Measurements from ENCODE around the gene LANCL2.
"Not testable (repeated sequence)": the region's sequence is repeated elsewhere in the genome, so short reads cannot be mapped to it uniquely, and the experiment has no call there.

The LANCL2 gene

DNA sequence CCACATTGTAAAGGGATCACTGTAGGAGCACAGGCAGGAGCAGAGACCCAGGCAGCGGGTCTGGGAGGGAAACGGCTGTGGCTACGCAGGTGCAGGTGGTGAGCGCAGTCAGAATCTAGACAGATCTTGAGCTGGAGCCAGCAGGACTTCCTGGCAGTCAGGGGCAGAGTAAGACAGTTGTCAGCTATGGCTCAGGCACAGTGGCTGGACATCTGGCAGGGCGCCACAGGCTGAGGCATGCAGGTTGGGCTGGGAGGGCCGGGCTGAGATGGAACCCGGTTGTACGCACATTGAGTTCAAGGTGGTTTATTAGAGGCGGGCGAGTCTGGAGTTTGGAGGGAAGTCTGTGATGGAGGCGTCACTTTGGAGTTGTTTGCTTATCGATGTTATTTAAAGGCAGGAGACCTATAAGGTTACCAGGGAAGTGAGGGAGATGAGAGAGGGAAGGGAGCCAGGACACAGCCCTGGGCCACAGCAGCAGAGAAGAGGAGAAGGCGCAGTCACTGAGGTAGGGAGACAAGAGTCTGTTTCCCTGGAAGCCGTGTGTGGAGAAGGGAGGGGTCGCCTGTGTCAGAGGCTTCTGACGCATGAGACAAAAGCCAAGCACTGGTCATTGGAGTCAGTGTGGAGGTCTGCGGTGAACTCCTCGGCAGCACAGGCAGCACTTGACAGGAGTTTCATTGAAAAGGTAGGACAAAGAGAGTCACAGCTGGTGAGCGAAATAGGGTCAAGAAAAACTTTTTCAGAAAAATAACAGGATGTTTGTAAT, 73.8 kb downstream of the LANCL2 start:
- no peak for DNase-seq

DNA sequence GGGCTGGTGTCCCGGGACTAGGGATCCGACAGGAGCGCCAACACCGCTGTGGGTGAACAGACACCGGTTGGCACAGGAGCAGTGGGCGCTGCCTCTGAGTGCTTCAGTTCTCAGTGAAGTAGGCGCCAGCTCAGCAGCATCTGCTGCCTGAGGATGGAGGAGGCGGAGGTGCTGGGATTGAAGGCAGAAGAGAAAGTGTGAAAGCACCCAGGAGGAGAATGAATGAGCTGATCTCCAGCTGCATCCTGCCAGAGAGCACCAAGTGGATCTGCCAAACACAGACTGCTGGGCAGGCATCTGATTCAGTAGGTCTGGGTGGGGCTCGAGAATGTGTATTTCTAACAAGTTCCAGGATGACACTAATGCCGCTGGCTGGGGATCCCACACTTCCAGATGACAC, 74.5 kb downstream of the LANCL2 start:
- no peak for DNase-seq

DNA sequence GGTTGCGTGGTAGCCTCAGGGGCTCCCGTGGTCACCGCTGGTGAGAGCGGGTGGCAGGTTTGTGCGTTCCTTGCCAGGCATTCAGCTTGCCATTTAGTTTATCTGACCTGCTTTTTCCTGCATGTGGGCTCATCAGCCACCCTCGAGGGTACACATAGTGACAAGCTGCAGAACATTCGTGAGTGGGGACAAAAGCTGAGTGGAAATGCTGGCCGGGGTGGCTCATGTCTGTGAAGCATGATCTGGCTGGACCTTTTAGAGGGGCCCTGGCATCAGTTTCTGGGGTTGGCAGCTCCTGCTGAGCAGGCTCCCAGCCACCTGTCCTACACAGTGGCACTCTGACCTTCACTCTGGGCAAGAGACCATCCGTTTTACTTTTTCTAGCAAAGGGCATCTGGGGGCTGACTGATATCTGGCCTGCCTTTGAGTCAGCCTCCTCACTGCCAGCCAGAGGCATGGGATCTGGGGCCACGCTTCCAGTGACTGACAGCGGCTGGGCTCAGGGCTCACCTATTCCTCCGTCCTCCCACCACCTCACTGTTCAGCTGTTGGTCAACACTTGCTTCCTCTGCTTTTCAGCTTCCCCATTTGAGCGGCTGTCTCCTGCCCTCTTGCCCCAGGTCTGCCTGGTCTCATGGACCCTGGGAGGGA, 75.0 kb downstream of the LANCL2 start:
- DNase-seq, result no peak

DNA sequence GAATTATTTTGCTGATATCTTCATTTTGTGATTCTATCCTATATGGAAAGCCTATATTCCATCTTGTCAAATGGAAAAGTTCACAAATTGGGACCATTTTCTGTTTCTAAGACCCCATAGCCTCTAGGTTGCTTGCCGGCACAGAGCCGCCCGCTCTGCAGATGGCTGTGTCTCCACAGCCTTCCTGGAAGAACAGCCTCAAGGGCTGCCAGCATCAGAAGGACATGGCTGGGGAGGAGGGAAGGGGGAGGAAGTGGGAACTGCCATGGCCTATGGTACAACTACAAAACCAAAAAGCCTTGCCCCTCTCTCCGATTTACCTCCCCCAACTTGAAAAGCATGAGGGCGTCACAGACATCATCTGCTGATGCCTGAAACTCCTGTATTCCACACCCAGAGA, 75.9 kb downstream of the LANCL2 start:
- no peak for DNase-seq

DNA sequence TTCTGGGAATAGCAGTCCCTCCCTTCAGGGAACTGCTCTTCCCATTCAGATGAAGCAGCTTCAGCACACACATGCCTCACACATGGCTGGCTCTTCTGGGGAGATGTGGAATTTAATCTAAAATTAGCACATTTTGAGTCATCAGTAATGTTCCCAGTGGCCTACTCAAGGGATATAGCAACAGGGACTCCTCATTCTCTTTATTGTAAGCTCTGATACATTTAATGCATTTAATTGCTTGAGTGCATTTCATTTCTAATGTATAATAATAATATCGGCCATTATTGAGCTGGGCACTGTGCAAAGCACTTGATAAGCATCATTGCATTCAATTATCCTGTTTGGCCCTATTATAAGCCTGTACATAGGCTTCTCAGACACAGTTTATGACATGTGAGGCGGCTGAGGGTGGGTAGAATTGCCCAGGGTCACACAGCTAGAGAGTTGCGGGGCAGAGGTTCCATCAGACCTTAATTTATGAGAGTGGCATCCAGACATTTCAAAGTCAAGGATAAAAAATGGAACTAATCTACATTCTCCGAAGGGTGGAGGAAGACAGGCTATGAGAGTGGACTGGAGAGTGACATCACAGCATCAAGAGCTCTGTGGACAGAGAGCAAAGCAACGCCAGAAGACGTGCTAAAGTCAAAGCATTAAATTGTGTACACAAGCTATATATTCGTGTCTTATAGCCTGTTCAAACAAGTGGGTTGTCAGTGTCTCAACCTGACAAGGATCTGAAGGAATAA, 76.8 kb downstream of the LANCL2 start:
- no peak for DNase-seq

DNA sequence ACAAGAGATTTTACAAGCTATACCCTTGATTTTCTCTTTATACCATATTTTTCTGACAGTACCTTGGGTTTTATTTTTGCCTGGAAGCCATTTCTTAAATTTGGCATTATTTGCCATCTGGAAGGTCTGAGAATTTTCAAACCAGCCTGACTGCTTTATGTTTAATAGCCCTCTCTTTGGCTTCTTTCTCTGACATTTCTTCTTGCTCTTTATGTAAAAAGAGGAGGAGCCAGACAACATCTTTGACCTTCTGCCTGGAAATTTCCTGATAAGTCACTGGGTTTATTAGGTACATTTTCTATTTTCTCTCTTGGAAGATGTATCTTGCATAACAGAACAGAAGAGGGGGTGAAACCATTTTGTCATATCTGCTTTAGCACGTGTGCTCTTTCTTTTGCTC, 79.6 kb downstream of the LANCL2 start:
- no peak for DNase-seq

DNA sequence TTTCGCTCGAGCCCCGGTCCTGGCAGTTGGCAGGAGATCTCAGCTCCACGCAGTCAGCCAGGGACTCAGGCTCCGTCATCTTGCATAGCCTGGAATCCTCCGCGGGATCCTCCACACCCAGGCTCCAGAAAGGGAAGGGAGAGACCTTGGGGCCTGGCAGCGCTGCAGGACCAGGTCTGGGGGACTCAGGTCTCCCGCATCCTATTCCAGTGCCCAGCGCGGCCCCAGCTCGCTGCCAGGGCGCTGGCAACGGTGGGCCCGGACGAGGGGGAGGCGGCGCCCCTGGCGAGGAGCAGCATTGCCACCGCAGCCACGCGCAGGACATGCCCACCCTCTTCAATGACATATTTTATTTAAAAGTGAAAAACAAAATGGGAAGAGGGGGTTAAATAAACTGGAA, 83.4 kb downstream of the LANCL2 start:
- DNase-seq, result no peak

DNA sequence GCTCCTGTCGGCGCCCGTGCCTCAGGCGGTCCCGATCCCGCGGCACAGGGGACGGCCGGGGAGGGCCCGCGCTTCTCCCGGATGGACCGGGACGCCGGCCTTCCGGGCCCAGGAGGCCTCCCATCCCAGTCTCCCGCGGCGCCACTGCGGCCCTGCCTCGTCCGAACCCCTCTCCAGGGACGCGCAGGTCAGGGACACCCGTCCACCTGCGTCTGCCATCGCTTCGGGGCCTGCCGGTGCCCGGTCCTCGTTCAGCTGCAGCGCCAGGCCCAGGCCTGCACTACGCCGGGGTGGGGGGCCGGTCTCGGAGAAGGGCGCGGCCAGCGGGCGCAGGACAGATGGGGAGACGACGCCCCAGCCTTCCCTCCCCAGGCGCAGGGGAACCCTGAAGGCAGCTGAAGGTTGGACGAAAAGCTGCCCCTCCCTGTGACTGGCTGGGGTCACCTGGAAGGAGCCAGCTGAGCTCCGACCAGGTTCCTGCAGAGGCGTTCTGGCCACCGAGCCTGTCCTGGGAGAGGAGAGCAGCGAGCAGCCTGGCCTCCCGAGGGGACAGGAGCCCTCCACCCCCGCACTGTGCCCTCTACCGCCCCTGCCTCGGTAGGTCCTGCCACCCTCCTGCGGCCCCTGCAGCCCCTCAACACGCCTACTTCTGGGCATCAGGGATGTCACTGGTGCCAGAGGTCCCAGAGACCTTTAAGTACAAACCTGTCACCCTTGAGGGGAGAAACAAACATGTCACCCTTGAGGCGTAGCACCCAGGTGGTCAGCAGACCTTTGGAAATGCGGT, 84.3 kb downstream of the LANCL2 start:
- no peak for DNase-seq

DNA sequence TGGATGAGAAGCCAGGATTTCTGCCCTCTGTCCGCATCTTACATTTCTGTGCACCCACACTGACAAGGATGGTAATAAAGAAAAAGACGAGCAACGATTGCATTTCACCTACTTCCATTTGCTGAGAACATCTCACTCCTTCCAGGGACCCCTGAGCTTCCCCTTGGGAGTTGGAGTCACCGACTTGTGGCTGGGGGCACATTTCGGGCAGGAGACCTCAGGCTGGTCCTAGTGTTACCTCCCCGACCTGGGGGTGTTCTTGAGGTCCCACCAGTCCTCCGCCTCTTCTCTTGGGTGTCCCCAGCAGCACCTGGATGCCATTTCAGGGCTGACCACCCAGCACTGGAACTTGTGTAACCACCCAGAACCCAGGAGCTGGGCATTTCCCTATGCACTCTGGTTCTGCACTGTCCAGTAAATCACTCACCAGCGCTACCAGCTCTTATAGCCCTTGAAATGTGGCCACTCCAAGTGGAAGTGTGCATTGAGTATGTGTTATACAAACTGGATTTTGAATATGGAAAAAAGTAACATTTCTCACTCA, 84.9 kb downstream of the LANCL2 start:
- no peak for DNase-seq

DNA sequence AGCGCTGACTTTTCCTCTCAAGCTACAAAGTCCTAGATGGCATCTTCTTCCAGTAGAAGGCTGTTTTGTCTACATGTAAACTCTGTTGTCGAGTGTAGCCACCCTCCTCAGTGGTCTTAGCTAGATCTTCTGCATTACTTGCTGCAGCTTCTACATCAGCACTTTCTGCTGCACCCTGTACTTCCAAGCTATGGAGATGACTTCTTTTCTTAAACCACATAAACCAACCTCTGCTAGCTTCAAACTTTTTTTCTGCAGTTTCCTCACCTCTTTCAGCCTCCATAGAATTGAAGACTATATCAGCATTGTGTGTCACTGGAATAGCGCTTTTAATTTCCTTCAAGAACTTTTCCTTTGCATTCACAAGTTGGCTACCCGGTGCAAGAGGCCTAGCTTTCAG, 87.8 kb downstream of the LANCL2 start:
- DNase-seq, result no peak

DNA sequence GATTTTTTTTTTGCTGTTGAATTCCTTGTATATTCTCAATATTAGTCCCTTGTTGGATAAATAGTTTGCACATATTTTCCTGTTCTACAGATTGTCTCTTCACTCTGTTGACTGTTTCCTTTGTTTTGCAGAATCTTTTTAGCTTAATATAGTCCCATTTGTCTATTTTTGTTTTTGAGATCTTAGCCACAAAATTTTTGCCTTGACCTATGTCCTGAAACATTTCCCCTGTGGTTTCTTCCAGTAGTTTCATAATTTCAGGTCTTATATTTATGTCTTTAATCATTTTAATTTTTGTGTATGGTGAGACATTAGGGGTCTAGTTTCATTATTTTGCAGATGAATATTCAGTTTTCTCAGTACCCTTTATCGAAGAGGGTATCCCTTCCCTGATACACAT, 92.7 kb downstream of the LANCL2 start:
- no peak for DNase-seq

DNA sequence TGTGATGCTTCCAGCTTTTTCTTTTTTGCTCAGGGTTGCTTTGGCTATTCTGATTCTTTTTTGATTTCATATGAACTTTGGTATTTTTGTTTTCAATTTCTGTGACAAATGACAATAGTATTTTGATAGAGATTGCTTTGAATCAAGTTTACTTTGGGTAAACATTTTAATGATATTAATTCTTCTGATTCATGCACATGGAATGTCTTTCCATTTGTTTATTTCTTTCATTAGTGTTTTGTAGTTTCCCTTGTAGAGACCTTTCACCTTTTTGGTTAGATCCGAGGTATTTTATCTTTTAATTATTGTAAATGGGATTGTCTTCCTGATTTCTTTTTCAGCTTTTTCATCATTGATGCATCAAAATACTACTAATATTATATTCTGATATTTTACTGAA, 93.2 kb downstream of the LANCL2 start:
- no peak for DNase-seq

DNA sequence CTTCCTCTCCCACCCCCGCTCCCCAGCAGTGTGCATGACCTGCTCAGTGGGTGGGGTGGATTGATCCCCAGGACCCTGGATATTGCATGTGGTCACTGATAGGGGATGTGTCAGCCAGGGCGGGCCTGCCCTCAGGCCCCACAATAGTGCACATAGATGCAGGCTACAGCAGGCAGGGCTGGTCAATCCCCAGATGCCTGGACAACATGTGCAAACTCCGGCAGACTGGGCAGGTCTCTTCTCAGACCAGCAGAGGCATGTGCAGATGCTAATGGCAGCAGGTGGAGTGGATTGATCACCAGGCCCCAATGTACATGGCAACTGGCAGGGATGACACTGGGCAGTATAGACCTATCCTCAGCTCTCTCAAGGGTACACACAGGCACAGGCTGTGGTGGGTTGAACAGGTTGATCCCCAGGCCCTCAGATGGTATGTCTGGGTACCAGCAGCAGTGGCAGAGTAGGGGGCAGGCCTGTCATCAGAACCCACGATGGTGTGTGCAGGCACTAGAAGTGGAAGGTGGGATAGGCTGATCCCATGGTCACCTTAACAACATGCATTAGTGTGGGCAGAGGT, 98.6 kb downstream of the LANCL2 start:
- no peak for DNase-seq

DNA sequence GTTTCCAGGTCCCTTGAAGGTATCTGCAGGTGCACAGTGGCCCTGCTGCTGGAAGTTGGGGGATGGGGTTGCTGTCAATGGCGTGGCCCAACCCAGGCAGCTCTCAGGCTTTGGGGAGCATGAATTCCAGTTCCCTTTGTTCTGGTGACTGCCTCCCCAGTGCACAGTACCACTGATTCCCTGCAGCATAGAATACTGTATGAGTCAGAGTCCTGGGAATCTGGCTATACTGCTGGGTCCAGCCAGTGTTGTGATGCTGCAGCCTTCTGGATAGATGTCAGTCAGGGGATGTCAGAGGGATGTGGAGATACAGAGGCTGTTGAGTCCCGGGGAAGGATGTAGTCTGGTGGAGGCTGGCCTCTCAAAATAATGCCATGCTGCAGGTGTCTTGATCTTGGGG, 99.3 kb downstream of the LANCL2 start:
- DNase-seq, result no peak

DNA sequence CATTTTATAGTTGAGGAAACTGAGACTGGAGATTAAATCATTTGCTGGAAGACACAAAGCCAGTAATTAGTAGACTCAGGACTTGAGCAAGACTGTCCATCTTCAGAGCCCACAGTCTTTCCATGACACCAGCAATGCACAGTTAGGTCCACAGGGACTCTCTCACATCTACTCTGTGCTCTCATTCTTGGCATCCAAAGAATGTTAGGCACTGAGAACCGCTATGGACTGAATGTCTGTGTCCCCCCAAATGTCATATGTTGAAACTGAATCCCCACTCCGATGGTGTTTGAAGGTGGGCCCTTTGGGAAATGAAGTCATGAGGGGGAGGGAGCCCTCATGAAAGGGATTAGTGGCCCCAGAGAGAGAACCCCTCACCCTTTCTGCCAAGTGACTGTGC, 100.6 kb downstream of the LANCL2 start:
- no peak for DNase-seq

DNA sequence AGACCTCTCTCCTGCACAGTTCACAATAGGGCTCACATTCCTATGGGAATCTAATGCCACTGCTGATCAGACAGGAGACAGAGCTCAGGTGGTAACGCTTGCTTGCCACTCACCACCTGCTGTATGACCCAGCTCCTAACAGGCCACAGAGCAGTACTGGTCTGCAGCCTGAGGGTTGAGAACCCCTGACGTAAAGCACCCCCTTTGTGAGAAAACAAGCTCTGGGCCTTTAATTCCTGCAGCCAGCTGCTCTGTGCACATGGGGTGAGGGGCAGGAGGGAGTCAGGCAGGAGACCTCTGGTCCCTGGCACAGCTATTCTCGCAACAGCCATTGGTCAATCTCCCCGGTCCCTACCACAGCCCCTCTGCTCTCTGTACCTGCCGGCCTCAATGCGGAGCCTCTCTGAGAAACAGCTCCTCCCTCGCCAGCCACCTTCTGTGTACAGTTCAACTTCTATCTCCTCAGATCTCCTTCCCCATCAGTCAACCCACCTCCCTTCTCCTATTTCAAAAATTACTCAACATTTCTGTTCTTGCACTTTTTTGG, 102.0 kb downstream of the LANCL2 start:
- no peak for DNase-seq

DNA sequence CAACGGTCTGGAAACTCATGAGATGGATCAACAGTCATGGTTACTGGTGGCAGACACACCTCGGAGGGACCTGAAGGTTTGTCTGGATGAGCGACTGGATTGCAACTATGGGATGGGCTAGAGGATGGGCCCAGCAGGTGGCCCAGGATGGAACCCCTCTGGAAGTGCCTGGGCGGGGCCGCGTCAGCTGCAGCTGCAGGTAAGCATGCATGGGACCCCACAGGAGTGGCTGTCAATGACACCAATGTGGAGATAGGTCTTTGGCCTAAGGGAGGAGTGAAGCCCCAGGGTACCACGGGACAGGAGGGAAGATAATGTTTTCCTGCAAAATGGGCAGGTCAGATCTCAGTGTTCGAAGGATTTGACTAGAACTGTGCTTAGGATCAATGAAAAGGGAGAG, 103.4 kb downstream of the LANCL2 start:
- no peak for DNase-seq

DNA sequence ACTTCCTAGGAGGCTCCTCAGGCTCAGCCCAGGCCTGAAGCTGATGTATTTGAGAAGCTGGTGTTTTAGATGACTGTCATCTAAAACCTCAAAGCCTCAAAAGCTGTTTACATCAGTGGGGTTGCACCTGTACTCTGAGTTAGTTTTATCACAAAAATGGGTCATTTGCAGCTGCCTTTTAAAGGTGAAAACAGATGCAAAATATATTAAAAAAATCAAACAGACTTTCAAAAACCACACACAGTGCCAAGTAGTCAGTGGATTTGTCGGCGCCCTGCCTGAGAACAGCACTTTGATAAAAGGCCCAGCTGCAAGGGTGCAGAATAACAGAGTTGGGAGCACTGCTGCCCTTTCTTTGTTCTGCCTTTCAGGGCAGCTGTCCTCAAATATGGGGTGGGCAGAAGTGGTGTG, 104.1 kb downstream of the LANCL2 start:
- peak; percentile 28 for DNase-seq

DNA sequence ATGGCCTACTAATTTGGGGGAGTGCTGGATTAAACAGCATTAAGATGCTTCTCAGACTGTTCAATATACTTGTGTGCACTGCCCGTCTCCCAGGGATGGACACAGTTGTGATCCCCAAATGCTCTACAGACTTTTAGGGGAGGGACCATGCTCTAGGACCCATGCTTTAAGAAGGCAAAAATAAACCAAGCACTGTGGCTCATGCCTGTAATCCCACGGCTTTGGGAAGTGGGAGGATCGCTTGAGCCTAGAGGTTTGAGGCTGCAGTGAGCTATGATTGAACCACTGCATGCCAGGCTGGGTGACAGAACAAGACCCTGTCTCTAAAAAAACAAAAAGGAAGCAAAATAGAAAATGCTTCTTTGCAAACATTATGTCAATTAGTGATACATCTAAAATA, 104.6 kb downstream of the LANCL2 start:
- DNase-seq, result no peak

DNA sequence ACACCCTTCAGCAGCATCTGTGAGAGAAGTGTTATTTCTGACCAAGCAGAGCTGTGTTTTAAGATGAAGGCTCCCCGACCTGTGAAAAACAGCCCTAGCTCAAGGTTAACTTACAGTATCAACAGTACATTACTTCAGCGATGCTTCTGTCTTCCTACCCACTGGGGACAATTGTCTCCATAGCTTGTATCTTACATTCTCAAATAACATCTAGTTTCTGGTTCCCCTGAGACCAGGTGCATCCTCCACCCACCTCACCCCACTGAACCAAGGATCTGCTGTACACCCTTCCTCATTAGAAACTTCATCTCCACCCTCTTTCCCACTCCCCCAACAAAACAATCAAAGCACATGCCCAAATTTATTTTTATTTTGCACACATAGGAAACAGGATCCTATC, 105.1 kb downstream of the LANCL2 start:
- DNase-seq, result no peak

DNA sequence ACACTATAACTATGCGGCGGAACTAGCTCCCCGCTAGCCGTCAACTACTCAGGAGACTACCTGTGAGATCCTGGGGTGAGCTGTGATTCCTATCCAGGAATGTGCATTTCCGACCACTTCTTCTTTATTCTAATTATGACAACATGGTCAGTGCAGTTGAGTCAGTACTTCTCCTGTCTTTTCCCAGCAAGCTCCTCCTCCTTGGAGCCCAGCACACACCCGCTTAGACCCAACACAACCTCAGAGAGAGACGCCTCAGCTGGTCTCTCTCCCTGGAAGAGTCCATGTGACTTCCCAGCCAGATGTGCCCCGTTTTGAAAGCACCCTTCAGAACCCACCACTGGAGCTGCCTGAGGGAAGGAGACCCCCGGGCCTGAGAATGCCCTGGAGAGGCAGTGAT, 106.5 kb downstream of the LANCL2 start:
- DNase-seq, result not testable (repeated sequence)

DNA sequence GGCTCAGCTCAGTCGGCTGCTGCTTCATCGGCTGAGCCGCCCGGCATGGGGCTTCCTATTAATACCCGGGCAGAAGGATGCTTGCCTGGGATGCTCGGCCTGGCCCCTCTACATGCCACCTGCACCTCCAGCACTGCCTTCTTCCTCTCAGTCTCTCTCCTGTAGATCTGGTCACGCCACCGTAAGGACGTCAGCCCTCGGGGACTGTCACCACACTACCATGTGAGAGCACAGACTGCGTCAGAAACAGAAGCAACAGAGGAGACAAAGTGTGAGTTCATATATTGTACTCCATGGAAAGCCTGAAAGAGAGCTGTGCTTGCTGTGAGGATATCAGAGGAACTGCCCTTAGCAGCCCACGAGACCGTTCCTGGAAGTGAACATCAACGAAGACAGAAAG, 107.3 kb downstream of the LANCL2 start:
- DNase-seq, result not testable (repeated sequence)
